ENCODE data around the gene SAMD13.

SAMD13 gene

DNA sequence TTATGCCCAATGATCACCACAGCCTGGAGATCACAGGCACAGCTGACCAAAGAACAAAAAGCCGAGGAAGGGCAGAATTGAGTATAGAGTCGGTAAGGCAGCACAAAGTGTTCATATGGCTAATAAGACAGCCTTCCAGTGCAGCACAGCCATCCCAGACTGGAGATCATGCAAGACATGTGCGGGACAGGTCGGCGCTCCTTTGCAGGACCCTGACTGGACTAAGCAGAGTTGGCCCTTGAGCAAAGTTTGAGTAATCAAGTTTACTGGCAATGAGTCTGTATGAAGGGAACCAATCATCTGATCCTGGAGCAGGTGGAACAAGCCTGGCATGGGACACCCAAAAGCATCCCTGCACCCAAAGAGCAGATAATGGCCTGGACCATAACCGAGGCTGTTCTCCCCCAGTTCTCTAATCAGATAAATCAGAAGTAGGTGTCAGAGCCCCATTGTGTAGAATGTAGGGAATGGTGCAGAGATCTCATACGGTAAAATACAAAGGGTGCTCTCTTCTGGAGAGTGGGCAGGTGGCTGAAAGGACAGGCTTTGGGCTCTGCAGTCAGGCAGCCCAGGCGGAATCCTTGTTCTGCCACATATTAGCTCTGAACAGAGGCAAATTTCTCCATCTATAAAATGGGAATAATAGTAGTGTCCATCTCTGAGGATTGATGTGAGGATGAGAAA, 86.1 kb downstream of the SAMD13 start:
- H3K36me3 ChIP-seq (ENCODE audit: control insufficient read depth, insufficient read depth, low read length) = no peaks in the 10 kb centered on the region
- DNase-seq (ENCODE audit: extremely low read depth, insufficient read length) = no peak
- H3K4me3 ChIP-seq (replicated peaks; ENCODE audit: low read depth, low read length) = no peak overlapping the region
- TF ChIP-seq, protein P1, sequence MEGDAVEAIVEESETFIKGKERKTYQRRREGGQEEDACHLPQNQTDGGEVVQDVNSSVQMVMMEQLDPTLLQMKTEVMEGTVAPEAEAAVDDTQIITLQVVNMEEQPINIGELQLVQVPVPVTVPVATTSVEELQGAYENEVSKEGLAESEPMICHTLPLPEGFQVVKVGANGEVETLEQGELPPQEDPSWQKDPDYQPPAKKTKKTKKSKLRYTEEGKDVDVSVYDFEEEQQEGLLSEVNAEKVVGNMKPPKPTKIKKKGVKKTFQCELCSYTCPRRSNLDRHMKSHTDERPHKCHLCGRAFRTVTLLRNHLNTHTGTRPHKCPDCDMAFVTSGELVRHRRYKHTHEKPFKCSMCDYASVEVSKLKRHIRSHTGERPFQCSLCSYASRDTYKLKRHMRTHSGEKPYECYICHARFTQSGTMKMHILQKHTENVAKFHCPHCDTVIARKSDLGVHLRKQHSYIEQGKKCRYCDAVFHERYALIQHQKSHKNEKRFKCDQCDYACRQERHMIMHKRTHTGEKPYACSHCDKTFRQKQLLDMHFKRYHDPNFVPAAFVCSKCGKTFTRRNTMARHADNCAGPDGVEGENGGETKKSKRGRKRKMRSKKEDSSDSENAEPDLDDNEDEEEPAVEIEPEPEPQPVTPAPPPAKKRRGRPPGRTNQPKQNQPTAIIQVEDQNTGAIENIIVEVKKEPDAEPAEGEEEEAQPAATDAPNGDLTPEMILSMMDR (IDR thresholded peaks at IDR 0.05; ENCODE audit: insufficient read depth, low read length, poor library complexity, severe bottlenecking) = no peak
- H3K27me3 ChIP-seq (replicated peaks; ENCODE audit: control insufficient read depth, insufficient read depth, low read length) = no peaks in the 10 kb centered on the region

DNA sequence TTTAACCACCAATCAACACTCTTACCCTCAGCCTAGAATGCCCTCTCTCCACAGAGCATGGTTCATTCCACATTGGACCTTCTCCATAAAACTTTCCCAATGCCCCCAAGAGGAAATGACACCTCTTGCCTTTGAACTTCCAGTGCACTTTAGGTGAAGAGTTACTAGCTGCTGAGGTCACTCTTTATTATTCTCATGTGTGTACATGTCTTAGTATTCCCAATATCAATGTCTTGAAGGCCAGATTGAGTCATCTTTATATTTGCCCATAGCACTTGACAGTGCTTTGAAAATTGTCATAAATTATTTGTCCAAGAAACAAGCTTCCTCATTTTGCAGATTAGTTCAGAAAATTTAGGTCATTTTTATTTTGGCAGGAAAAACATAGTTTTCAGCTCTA, 88.7 kb downstream of the SAMD13 start:
- no peak overlapping the region for H3K4me3 ChIP-seq (replicated peaks; ENCODE audit: low read depth, low read length)
- H3K36me3 ChIP-seq (ENCODE audit: control insufficient read depth, insufficient read depth, low read length) = no peaks in the 10 kb centered on the region
- no peak for DNase-seq (ENCODE audit: extremely low read depth, insufficient read length)
- H3K27me3 ChIP-seq (replicated peaks; ENCODE audit: control insufficient read depth, insufficient read depth, low read length) = no peaks in the 10 kb centered on the region
- TF ChIP-seq, protein P1 (IDR thresholded peaks at IDR 0.05; ENCODE audit: insufficient read depth, low read length, poor library complexity, severe bottlenecking) = no peak

DNA sequence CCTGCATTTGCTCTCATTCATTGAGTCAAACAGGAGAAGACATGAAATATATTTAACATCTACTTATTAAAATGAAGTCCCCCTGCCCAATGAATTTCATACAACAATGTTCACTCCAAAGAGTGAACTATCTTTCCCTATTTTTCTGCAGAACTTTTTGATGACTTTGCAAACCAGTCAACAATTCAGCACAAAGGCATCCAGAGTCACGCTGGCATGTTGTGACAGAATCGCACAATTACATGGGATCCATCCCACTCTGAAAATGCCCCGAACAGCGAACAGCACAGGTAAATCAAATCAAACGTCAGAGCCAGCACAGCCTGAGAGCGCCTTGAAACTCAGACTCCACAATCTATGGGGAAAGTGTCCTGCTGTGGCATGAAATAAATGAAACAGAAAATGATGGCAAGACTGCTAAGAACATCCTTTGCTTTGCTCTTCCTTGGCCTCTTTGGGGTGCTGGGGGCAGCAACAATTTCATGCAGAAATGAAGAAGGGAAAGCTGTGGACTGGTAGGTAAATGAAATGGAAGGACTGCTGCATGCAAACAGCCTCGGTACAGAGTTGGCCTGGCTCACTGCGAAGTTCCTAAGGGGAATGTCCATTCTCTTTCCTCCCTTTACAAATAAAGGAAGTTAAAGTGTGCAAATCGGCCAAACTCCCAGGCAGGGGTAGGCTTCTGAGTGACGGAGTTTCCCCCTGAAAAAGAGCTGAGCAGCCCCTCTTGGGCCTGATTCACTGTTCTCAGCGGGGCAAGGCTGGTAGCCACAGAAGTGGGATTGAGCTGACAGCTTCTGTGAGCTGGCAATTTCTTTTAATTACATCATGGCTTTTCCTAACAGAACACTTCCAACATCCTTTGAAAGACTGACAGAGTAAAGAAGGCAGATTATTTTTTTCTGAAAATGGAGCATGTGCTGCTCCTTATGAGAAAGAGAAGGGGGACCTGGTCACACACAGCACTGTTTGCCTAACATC, 97.0 kb downstream of the SAMD13 start, which contains the start of gene DNASE2B:
Gene DNASE2B (plus strand): TSS at position 310 of the 981 bp plus-strand sequence. CDS start 81 bp downstream, at position 391.
- TF ChIP-seq, protein P1 (IDR thresholded peaks at IDR 0.05; ENCODE audit: insufficient read depth, low read length, poor library complexity, severe bottlenecking) = no peak

More for the DNA sequence above, 97.0 kb downstream of the SAMD13 start, which contains the start of gene DNASE2B:
- Histone ChIP-seq H3K36me3 (ENCODE audit: control insufficient read depth, insufficient read depth, low read length) (no peaks in the 10 kb centered on the region), H3K27me3 (replicated peaks; ENCODE audit: control insufficient read depth, insufficient read depth, low read length) (no peaks in the 10 kb centered on the region), H3K4me3 (replicated peaks; ENCODE audit: low read depth, low read length) (no peak within 1 kb of the TSS)
- no peak for DNase-seq (ENCODE audit: extremely low read depth, insufficient read length)

All from GM06990 (cell line).